Measurements from ENCODE around the gene KRT27. TPM values are rescaled to one million over a fixed set of nuclear protein-coding genes. Genes with fewer than 3 reads are reported as not detected.
A peak's percentile ranks its signal among the peaks of the same experiment; 100 is the strongest.

Gene KRT27
- total RNA-seq (not detected), polyA plus RNA-seq (not detected)
- long read RNA-seq, donor 1 = 0 reads
- long read RNA-seq, donor 2 = 0 reads

GRCh38 chr17:40782450-40782849, at the start of gene KRT27:
KRT27 (minus strand) TSS chr17:40782550; CDS start chr17:40782493, 57 bp downstream.
- no peaks in the 10 kb centered on the region for H3K27me3 ChIP-seq (ENCODE audit: control insufficient read depth in 1 of 2, insufficient read depth in 2 of 2, low read length in 1 of 2)
- intact Hi-C loops (cut with DNase I) = no loop called here
- ATAC-seq (ENCODE audit: low FRiP score) = no peak

GRCh38 chr17:40830085-40830776, 47.9 kb upstream of the KRT27 start:
- H3K4me1 ChIP-seq (ENCODE audit: control insufficient read depth in 1 of 2, insufficient read depth in 2 of 2, low read length in 2 of 2) = peaks cover 5 to 7% of the 10 kb centered on the region in 2 donors

More at GRCh38 chr17:40782450-40782849, at the start of gene KRT27:
- no peaks in the 10 kb centered on the region for H3K36me3 ChIP-seq (ENCODE audit: control insufficient read depth in 1 of 2, insufficient read depth in 2 of 2, low read length in 1 of 2)
- no peak for DNase-seq
- no peak within 1 kb of the TSS for H3K27ac ChIP-seq (ENCODE audit: low read depth in 1 of 2, low read length in 2 of 2)
- 94 to 97% methylated on average over 4 of the region's 4 CpGs for WGBS, 2 donors
- no peaks in the 10 kb centered on the region for H3K9me3 ChIP-seq (ENCODE audit: control insufficient read depth, low read length)
- H3K4me1 ChIP-seq (ENCODE audit: control insufficient read depth in 1 of 2, insufficient read depth in 2 of 2, low read length in 2 of 2) = no peaks in the 10 kb centered on the region
- H3K4me3 ChIP-seq (ENCODE audit: low read length in 2 of 2) = no peak within 1 kb of the TSS

GRCh38 chr17:40828454-40829044, 46.2 kb upstream of the KRT27 start:
- H3K9me3 ChIP-seq (ENCODE audit: control insufficient read depth, low read length) = no peaks in the 10 kb centered on the region
- peak overlapping the region; percentile 20 to 26 for H3K4me3 ChIP-seq (ENCODE audit: low read length in 2 of 2)
- DNase-seq (no peak), ATAC-seq (ENCODE audit: low FRiP score) (peak; percentile 82)
- H3K27ac ChIP-seq (ENCODE audit: low read depth in 1 of 2, low read length in 2 of 2) = peak overlapping the region in 1 of 2 donors; percentile 93
- H3K4me1 ChIP-seq (ENCODE audit: control insufficient read depth in 1 of 2, insufficient read depth in 2 of 2, low read length in 2 of 2) = peaks cover 5 to 7% of the 10 kb centered on the region in 2 donors
- intact Hi-C loops (cut with DNase I) = no loop called here
- no peaks in the 10 kb centered on the region for H3K27me3 ChIP-seq (ENCODE audit: control insufficient read depth in 1 of 2, insufficient read depth in 2 of 2, low read length in 1 of 2)
- H3K36me3 ChIP-seq (ENCODE audit: control insufficient read depth in 1 of 2, insufficient read depth in 2 of 2, low read length in 1 of 2) = no peaks in the 10 kb centered on the region
- 1 to 6% methylated on average over 4 of the region's 4 CpGs for WGBS, 2 donors

More at GRCh38 chr17:40830085-40830776, 47.9 kb upstream of the KRT27 start:
- Histone ChIP-seq H3K27me3 (ENCODE audit: control insufficient read depth in 1 of 2, insufficient read depth in 2 of 2, low read length in 1 of 2) (no peaks in the 10 kb centered on the region), H3K9me3 (ENCODE audit: control insufficient read depth, low read length) (no peaks in the 10 kb centered on the region), H3K4me3 (ENCODE audit: low read length in 2 of 2) (no peak overlapping the region), H3K27ac (ENCODE audit: low read depth in 1 of 2, low read length in 2 of 2) (no peak overlapping the region), H3K36me3 (ENCODE audit: control insufficient read depth in 1 of 2, insufficient read depth in 2 of 2, low read length in 1 of 2) (no peaks in the 10 kb centered on the region)
- ATAC-seq (ENCODE audit: low FRiP score) (no peak), DNase-seq (no peak)
- intact Hi-C loops (cut with DNase I) = no loop called here
- 88 to 93% methylated on average over 2 of the region's 2 CpGs for whole genome bisulfite sequencing, 2 donors

- whole genome bisulfite sequencing, 2 donors = 3 to 5% methylated on average over 7 of the region's 7 CpGs
- Histone ChIP-seq H3K27me3 (ENCODE audit: control insufficient read depth in 1 of 2, insufficient read depth in 2 of 2, low read length in 1 of 2) (no peaks in the 10 kb centered on the region), H3K36me3 (ENCODE audit: control insufficient read depth in 1 of 2, insufficient read depth in 2 of 2, low read length in 1 of 2) (no peaks in the 10 kb centered on the region), H3K27ac (ENCODE audit: low read depth in 1 of 2, low read length in 2 of 2) (peak overlapping the region; percentile 52 to 93), H3K4me3 (ENCODE audit: low read length in 2 of 2) (no peak overlapping the region), H3K4me1 (ENCODE audit: control insufficient read depth in 1 of 2, insufficient read depth in 2 of 2, low read length in 2 of 2) (peaks cover 5 to 7% of the 10 kb centered on the region in 2 donors), H3K9me3 (ENCODE audit: control insufficient read depth, low read length) (no peaks in the 10 kb centered on the region)
- intact Hi-C loops (cut with DNase I) = no loop called here
- no peak for DNase-seq
- ATAC-seq (ENCODE audit: low FRiP score) = peak; percentile 59
Measured at GRCh38 chr17:40827746-40828453, 45.5 kb upstream of the KRT27 start.

GRCh38 chr17:40825599-40825998, 43.2 kb upstream of the KRT27 start:
- intact Hi-C loops (cut with DNase I) = no loop called here
- H3K27ac ChIP-seq (ENCODE audit: low read depth in 1 of 2, low read length in 2 of 2) = no peak overlapping the region
- H3K27me3 ChIP-seq (ENCODE audit: control insufficient read depth in 1 of 2, insufficient read depth in 2 of 2, low read length in 1 of 2) = no peaks in the 10 kb centered on the region
- peaks cover 5 to 7% of the 10 kb centered on the region in 2 donors for H3K4me1 ChIP-seq (ENCODE audit: control insufficient read depth in 1 of 2, insufficient read depth in 2 of 2, low read length in 2 of 2)
- DNase-seq (no peak), ATAC-seq (ENCODE audit: low FRiP score) (no peak)
- WGBS, 2 donors = 94 to 96% methylated on average over 2 of the region's 2 CpGs
- H3K4me3 ChIP-seq (ENCODE audit: low read length in 2 of 2) = no peak overlapping the region
- no peaks in the 10 kb centered on the region for H3K36me3 ChIP-seq (ENCODE audit: control insufficient read depth in 1 of 2, insufficient read depth in 2 of 2, low read length in 1 of 2)
- H3K9me3 ChIP-seq (ENCODE audit: control insufficient read depth, low read length) = no peaks in the 10 kb centered on the region

- Histone ChIP-seq H3K27me3 (ENCODE audit: control insufficient read depth in 1 of 2, insufficient read depth in 2 of 2, low read length in 1 of 2) (no peaks in the 10 kb centered on the region), H3K4me1 (ENCODE audit: control insufficient read depth in 1 of 2, insufficient read depth in 2 of 2, low read length in 2 of 2) (peaks cover 5 to 7% of the 10 kb centered on the region in 2 donors), H3K27ac (ENCODE audit: low read depth in 1 of 2, low read length in 2 of 2) (no peak overlapping the region), H3K36me3 (ENCODE audit: control insufficient read depth in 1 of 2, insufficient read depth in 2 of 2, low read length in 1 of 2) (no peaks in the 10 kb centered on the region), H3K9me3 (ENCODE audit: control insufficient read depth, low read length) (no peaks in the 10 kb centered on the region), H3K4me3 (ENCODE audit: low read length in 2 of 2) (no peak overlapping the region)
- WGBS, 2 donors = 87 to 97% methylated on average over 1 of the region's 1 CpG
- intact Hi-C loops (cut with DNase I) = no loop called here
- ATAC-seq (ENCODE audit: low FRiP score) = no peak
- DNase-seq = no peak
Measured at GRCh38 chr17:40824015-40824832, 41.9 kb upstream of the KRT27 start.

- H3K36me3 ChIP-seq (ENCODE audit: control insufficient read depth in 1 of 2, insufficient read depth in 2 of 2, low read length in 1 of 2) = no peaks in the 10 kb centered on the region
- H3K4me3 ChIP-seq (ENCODE audit: low read length in 2 of 2) = no peak within 1 kb of the TSS
- H3K27me3 ChIP-seq (ENCODE audit: control insufficient read depth in 1 of 2, insufficient read depth in 2 of 2, low read length in 1 of 2) = no peaks in the 10 kb centered on the region
- H3K4me1 ChIP-seq (ENCODE audit: control insufficient read depth in 1 of 2, insufficient read depth in 2 of 2, low read length in 2 of 2) = peaks cover under 1 to 5% of the 10 kb centered on the region in 2 donors
- H3K27ac ChIP-seq (ENCODE audit: low read depth in 1 of 2, low read length in 2 of 2) = no peak within 1 kb of the TSS
- 95% methylated on average over 7 of the region's 7 CpGs for WGBS, 2 donors
- intact Hi-C loops (cut with DNase I) = no loop called here
- ATAC-seq (ENCODE audit: low FRiP score) (no peak), DNase-seq (no peak)
- H3K9me3 ChIP-seq (ENCODE audit: control insufficient read depth, low read length) = no peaks in the 10 kb centered on the region
Measured at GRCh38 chr17:40822132-40822812, 39.9 kb upstream of the KRT27 start, which contains the start of gene KRT10. KRT10 (minus strand) TSS chr17:40822614; CDS start chr17:40822585, 29 bp downstream.

- ATAC-seq (ENCODE audit: low FRiP score) (no peak), DNase-seq (no peak)
- Histone ChIP-seq H3K4me3 (ENCODE audit: low read length in 2 of 2) (no peak overlapping the region), H3K27ac (ENCODE audit: low read depth in 1 of 2, low read length in 2 of 2) (no peak overlapping the region), H3K27me3 (ENCODE audit: control insufficient read depth in 1 of 2, insufficient read depth in 2 of 2, low read length in 1 of 2) (no peaks in the 10 kb centered on the region), H3K4me1 (ENCODE audit: control insufficient read depth in 1 of 2, insufficient read depth in 2 of 2, low read length in 2 of 2) (peaks cover 0 to 4% of the 10 kb centered on the region in 2 donors), H3K9me3 (ENCODE audit: control insufficient read depth, low read length) (no peaks in the 10 kb centered on the region), H3K36me3 (ENCODE audit: control insufficient read depth in 1 of 2, insufficient read depth in 2 of 2, low read length in 1 of 2) (no peaks in the 10 kb centered on the region)
- intact Hi-C loops (cut with DNase I) = no loop called here
Measured at GRCh38 chr17:40821536-40821935, 39.2 kb upstream of the KRT27 start.
